Brain microvascular endothelial cell (primary cell): ENCODE data around the gene TSPAN31.

Experiments
- DNase-seq: peaks from one replicate; pipeline ENCODE4 v3.0.0-alpha.2; 2020
- H3K27ac ChIP-seq: fragments of 250-450 bp; sonication (Bioruptor Pico); 2 replicates; pipeline ENCODE4 v1.5.1; 2020; ENCODE audit warnings: mild to moderate bottlenecking, moderate library complexity
- H3K27me3 ChIP-seq: fragments of 250-450 bp; sonication (Bioruptor Pico); replicated peaks from 2 replicates; pipeline ENCODE4 v1.5.1; 2020; ENCODE audit warnings: mild to moderate bottlenecking
- H3K36me3 ChIP-seq: fragments of 250-450 bp; sonication (Bioruptor Pico); replicated peaks from 2 replicates; pipeline ENCODE4 v1.5.1; 2020; ENCODE audit warnings: mild to moderate bottlenecking
- H3K4me3 ChIP-seq: 2 replicates; pipeline ENCODE4 v1.5.1; 2011; ENCODE audit warnings: low read depth, mild to moderate bottlenecking, control low read depth, low read length, moderate library complexity
- CTCF ChIP-seq: IDR thresholded peaks from 2 replicates; pipeline ENCODE4 v1.5.1; 2011; ENCODE audit warnings: low read depth, mild to moderate bottlenecking, moderate library complexity, low read length, control low read depth, inconsistent platforms; ENCODE audit errors: missing control alignments
- in situ Hi-C: cut with HindIII; loops from 2 replicates; pipeline ENCODE4 v1.10.0; 2017; ENCODE audit warnings: low sequenced_read_pairs, low pct_ligation_motif_present

Gene TSPAN31

DNA sequence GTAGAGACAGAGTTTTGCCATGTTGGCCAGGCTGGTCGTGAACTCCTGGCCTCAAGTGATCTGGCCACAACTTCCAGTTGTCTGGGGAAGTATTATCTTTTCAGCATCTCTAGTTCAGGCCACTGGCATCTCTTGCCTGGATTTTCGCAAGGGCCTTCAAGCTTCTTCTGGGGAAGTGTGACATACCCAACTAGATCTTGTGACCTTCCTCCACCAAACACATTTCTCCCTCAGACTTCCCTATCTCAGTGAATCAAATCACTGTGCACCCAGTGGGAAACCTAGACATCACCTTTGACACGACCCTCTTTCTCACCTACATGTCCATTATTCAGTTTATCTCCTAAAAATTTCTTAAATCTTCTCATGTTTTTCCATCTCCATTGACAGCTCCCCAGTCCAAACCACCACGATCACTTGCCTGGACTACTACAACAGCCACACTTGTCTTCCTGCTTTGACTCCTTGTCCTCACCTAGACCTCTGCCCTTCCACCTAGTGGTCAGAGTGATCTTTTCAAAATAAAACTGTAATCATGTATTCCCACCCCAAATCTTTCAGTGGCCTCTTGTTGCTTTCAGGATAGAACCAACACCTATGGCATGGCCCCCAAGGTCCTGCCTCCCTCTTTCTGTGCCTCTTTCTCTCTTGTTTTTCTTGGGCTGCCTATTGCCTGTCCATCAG lies 30.9 kb downstream of the TSPAN31 start:
- in situ Hi-C loops: no loop called here
- no peak for DNase-seq
- no peaks in the 10 kb centered on the region for H3K27me3 ChIP-seq
- no peak for TF ChIP-seq CTCF
- H3K27ac ChIP-seq: no peak overlapping the region
- H3K4me3 ChIP-seq: no peak overlapping the region
- H3K36me3 ChIP-seq: peaks cover under 1% of the 10 kb centered on the region

- in situ Hi-C loops: no loop called here
- H3K4me3 ChIP-seq: no peak overlapping the region
- H3K36me3 ChIP-seq: no peaks in the 10 kb centered on the region
- no peaks in the 10 kb centered on the region for H3K27me3 ChIP-seq
- no peak overlapping the region for H3K27ac ChIP-seq
- TF ChIP-seq CTCF: no peak
- DNase-seq: no peak
Measured at GRCh38 chr12:57776247-57776587, 31.4 kb downstream of the TSPAN31 start.

GRCh38 chr12:57777367-57777766 lies 32.5 kb downstream of the TSPAN31 start:
- Histone ChIP-seq H3K27ac (no peak overlapping the region), H3K4me3 (no peak overlapping the region), H3K27me3 (no peaks in the 10 kb centered on the region), H3K36me3 (no peaks in the 10 kb centered on the region)
- in situ Hi-C loops: no loop called here
- no peak for TF ChIP-seq CTCF
- DNase-seq: no peak

DNA sequence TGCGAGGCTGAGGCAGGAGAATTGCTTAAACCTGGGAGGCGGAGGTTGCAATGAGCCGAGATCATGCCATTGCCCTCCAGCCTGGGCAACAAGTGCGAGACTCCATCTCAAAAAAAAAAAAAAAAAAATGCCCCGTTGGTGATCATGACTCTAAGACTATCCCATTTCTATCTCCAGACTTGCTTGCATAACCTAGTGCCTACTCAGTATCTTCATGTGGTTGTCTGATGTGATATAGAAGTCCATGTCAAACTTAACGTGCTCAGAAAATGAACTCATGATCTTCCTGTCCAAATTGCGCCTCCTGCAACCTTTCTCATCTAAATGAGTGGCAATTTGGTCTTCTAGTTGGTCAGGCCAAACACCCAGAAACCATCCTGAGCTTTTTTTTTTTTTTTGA lies 33.1 kb downstream of the TSPAN31 start:
- TF ChIP-seq CTCF: no peak
- no peak overlapping the region for H3K27ac ChIP-seq
- no peaks in the 10 kb centered on the region for H3K36me3 ChIP-seq
- no peaks in the 10 kb centered on the region for H3K27me3 ChIP-seq
- in situ Hi-C loops: no loop called here
- H3K4me3 ChIP-seq: no peak overlapping the region
- DNase-seq: no peak

DNA sequence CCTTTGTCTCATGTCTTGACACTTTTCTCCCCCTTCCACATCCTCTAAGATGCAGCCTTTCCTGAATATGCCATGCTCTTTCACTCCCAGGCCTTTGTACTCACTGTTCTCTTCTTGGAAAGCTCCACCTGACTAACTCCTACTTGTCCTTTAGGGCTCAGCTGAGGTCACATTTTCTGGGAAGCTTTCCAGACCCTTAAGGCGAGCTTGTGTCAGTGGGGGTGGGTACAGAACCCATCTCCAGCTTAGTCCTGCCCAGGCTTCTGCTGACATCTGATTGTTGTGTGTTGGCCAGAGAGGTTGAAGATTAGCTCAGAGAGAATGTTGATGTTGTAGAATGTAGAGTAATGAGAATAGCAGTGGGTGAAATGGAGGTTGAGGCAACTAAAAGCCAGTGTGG lies 34.9 kb downstream of the TSPAN31 start:
- Histone ChIP-seq H3K4me3 (no peak overlapping the region), H3K27ac (no peak overlapping the region), H3K36me3 (no peaks in the 10 kb centered on the region), H3K27me3 (no peaks in the 10 kb centered on the region)
- no peak for TF ChIP-seq CTCF
- DNase-seq: no peak
- in situ Hi-C loops: no loop called here

- TF ChIP-seq CTCF: no peak
- Histone ChIP-seq H3K4me3 (no peak overlapping the region), H3K36me3 (no peaks in the 10 kb centered on the region), H3K27me3 (no peaks in the 10 kb centered on the region), H3K27ac (no peak overlapping the region)
- DNase-seq: no peak
- in situ Hi-C loops: no loop called here
Measured at GRCh38 chr12:57780284-57780897, 35.6 kb downstream of the TSPAN31 start.
